HG03565 (cell line): ENCODE data around the gene PAFAH1B2.

Source experiments
- ATAC-seq: cut with Tn5 transposase; IDR thresholded peaks from one replicate; pipeline ENCODE4 v1.9.1; 2021; ENCODE audit warnings: mild to moderate bottlenecking, moderate library complexity; ENCODE audit not compliant: unreplicated experiment

PAFAH1B2 gene

DNA sequence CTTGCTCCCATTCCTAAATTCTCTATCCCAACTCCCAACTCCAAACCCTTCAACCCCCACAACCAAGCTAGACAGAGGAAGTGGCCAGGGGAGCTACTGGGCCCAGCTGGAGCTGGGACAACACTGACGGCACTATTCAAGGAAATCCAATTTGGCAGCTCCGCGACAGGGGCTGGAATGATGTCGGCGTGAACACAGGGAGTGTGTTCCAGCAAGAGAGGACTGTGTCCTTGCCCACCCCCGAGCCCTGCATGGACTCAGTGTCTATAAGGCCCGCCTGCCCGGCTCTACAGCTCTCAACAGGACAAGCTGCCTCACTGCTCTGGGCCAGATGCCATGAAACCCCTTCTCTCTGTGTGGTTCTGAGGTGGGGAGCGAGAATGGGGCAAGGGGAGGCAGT lies 76.5 kb downstream of the PAFAH1B2 start:
- no peak for ATAC-seq

DNA sequence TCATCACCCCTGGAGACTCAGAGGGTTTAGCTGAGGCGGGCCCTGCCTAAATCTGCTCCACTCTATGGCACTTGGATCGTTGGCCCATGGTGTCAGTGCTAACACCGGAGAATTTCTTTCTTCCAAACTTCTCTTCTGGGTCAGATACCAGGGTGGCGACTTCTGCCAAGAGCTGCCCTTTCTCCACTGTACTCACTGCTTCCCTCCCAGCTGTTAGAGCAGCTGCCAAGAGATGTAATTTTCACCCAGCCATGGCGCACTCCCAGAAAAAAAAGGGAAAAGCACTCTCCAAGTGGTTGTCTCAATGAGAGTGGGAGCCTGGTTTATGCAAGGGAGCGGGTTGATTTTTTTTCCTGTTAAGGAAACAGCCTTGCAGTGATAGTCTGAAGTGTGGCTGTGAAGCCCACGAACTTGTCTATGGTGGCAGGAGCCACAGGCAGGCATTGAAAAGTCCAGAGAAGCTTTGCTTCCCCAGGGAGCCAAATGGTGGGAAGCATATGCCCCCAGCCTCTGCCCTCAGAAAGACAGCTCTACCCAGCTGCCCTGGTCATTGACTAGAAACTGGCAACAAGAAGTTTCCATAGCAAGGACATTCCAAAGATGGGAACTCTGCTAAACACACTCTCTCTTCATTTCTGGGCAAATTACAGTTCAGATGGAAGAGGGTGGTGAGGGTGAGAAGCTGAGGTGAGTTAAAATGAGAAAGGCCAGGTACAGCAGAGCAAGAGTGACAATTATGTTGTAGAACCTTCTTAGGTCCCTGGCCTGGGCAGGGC lies 77.1 kb downstream of the PAFAH1B2 start:
- no peak for ATAC-seq

DNA sequence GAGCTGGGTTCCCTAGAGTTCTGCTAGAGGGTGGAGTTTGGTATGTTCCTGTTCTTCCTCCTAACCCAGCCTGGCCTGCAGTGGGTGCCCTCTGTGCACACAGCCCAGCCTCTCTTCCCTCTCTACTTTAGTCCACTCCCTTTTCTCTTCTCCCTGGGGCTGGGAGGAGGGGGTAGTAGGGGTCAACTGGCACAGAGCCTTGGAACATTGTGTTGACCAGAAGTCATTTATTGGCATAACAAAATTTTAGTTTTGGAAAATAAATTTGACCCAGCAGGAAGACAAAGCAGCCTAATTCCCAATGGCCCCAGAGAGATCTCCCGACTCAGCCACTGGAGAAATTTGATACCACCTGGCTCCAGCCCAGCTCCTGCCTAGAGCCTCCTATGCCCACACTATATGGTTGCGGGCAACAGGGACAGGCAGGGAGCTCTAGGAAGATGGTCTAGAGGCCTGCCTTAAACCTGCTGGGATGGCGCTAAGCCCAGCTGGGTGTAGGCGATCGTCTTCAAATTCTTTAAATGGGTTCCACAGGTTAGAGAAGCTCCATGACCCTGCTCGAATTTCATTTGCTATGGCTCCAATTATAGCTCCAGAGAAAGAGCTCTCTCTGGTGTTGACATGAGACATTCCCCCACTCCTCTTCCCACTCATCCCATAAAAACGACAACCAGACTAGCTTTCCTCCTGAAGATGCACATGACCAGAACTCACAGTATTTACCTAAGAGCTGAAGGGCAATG lies 77.9 kb downstream of the PAFAH1B2 start:
- no peak for ATAC-seq

DNA sequence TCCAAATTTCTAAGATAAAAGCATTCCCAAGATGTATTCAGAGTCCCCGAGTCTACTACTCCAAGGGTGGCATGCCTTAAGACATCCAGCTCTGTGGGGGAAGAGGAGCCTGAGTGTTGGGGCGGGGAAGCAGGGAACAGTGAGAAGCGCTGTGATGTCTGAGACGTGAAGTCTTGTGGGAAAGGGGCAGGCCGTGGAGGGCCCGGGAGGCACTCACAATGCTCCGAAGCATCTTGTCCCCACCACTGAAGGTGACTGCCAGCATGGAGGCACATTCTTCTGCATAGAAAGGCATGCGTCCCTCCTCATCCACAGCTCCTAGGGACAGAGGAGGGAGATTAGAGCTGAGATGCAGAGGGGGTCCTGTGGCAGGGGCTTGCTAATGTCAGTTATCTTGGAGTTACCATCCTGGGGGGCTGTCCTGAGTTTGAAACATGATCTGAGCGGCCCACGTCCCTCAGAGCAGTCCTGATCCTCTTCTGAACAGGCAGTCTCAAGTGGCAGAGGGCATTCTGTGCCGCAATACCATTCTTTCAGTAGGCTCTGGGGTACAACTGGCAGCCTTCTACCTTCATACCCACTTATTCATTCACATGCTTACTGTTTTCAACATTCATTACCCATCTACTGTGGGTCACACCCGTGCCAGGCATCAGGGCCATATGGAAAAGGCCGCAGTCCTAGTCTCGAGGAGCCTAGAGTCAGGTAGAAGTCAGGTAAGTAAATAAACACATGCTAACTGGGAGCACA lies 79.1 kb downstream of the PAFAH1B2 start:
- ATAC-seq: no peak

DNA sequence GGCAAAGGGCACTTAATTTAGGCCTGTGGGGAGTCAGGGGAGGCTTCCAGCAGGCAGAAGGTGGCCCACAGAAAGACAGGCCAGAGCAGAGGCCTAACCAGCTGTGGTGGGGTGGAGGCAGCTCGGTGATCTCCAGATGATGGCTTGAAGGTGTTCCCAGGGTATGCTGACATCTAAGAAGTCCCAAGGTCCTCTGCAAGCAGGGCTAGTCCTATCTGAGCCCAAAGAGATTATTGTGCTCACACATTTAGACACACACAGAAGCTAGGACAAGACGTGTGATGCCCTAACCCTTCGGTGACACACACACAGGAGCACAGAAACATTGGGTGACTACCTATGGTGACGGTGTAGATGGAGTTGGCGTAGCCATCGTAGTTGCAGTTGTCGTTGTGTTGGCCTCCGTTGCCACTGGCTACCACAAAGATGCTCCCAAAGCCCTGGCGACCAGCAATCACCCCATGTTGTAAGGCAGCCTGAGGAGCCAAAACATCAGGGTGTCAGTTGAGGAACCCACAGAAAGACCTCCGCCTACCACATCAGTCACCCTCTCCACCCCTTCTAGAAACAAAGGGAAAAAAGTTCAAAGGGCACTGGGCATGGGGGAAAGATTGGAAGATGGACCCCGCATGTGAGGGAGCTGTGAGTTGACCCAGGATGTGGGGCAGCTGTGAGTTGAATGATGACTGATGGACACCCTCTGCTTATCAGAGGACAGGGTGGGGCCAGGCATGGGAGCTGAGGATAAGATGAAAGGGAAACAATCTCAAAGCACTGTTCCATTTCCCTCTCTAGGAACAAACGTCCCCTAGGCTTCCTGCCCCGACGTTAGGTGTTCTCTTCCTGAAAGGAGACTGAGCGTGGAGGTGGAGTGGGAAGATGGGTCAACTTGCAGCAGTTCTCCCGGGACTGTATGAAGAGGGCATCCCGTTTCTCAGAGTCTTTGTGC lies 79.9 kb downstream of the PAFAH1B2 start:
- ATAC-seq: no peak

DNA sequence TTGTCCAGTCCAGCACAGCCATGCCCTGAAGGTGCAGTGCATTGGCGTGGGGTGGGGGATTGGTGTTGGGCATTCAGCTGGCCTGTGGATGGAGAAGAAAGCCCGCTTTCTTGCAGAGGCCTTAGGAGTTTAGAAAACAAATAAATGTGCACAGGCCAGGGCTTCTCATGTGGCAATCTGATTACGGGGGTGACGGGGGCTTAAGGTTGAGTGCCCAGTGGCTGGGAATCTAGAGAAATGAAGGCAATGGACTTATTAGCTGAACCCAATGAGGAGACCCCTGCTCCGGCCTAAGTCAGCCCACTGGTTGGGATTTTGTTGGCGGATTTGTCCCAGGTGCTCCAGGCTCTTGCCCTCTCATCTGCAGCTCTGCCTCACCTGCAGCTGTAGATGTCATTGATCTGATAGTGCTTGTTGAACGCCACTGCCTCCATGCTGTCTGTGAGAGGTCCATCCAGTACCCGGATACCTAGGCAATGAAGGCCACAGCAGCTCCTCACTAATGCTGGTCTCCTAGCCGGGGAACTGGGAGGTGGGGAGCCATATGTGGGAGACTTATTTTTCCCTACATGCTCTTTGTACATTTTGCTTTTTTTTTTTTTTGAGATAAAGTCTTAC lies 81.6 kb downstream of the PAFAH1B2 start:
- ATAC-seq: no peak
